Retina (tissue), 1 donor: ENCODE data around the gene APOL1.
A peak's percentile ranks its signal among the peaks of the same experiment; 100 is the strongest.
"Not testable (repeated sequence)": the region's sequence is repeated elsewhere in the genome, so short reads cannot be mapped to it uniquely, and the experiment has no call there.

Experiments
- DNase-seq: peaks from one replicate; pipeline ENCODE4 v3.0.0-alpha.2; 2016

APOL1 gene

DNA sequence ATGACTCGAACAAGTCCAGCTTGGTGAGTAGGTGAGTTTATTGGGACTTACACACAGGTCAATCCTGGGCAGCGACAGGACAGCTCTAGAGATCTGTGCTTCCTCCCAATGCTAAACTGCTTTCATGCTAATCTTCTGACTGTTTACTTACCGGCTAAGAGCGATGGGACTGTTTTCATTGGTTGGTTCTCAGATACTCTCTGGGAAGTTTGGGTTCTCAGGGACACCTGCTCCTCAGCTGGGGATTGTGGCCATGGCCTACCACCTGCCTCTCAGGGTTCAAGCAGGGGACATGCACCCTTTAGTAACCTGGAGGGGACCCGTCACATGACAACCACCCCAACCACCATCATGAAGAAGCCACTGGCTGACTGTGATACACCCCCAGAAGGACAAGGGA lies 26.7 kb upstream of the APOL1 start:
- no peak for DNase-seq

DNA sequence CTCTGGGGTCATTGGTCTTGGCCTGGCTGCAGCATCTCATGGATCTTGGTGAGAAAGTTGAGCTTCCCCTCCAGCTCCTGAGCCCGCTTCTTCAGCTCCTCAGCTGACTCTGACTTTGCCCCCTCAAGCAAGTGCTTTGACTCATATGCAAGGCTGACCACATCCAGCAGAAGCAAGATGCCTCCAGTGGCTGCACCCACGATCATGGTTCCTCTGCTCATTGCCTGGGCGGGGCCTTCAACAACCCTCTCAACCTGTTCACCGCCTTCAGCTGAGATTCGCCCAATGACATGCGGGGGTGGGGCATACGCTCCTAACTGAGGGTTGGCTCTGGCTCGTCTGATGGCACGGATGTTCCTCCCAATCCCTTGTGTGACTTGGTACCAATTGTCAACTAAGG lies 25.5 kb upstream of the APOL1 start:
- DNase-seq, result no peak

DNA sequence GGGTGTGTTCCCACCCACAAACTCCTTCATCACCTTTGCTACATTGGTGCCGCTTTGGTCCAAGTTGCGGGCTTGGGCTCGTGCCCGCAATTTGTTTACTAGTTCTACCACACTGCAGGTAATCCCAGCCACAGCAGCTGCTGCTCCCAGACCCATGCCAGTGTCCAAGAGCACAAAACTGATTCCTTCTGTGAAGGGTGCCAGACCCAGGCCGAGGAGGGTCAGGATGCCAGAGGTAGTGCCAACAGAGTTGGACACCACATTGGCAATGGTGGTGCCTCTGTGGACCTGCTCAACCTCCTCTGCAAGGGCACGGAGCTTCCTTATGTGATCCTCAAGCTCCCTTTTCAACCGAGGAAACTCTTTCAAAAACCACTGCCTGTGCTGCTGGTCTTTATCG lies 25.1 kb upstream of the APOL1 start:
- DNase-seq, result no peak

DNA sequence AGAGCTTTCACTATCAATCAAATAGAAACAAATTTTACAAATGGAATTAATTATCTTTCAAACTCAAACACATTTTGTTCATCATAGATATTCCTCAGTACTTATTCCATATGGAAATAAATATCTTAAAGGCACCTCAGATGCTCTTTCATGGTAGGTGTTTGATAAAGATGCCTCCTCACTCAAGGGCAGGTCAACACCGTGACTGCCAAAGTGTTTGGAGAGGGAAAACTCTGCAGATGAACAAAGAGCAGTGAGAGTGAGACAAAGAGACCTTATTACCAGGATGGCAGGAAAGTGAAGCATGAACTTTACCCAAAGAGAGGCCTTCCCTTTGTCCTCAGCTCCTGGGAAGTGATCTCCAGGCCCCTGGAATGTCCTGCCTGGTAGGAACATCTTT lies 24.6 kb upstream of the APOL1 start:
- DNase-seq, result not testable (repeated sequence)

DNA sequence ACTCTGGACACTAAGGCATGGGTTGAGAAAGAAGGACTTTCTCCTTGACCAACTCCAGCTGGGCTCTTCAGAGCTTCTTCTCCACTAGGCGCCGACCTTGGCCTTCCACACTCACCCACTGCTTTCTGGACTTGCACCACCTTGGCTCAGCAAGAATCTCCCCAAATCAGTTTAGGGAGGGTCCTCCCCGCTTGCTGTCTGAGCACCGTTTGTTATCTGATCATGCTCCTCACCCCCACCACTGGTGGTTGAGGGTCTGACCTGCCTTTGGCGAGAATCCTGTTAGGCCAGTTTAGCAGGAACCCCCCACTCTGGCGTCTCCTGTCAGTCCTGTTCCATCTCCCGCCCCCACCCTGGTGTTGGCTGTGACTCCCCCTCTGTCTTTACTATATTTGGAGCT lies 24.0 kb upstream of the APOL1 start:
- DNase-seq, result no peak

DNA sequence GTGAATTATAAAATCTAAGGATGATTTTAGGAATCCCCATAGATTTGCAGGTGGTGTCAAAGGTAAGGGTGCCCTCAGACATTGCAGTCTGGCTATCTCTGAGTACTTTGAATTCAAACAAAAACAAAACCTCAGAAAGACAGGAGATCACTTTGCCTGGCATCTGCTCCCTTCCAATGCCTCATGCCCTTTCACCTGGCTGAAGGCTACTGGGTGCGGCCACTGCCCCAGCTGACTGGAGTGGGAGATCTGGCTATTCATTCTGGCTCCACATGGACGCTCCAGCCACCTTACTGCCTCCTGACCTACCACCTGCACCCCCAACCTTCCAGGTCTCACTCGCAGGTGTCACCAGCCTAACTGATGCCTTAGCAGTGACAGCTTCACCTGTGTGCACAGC lies 23.3 kb upstream of the APOL1 start:
- DNase-seq, result not testable (repeated sequence)

DNA sequence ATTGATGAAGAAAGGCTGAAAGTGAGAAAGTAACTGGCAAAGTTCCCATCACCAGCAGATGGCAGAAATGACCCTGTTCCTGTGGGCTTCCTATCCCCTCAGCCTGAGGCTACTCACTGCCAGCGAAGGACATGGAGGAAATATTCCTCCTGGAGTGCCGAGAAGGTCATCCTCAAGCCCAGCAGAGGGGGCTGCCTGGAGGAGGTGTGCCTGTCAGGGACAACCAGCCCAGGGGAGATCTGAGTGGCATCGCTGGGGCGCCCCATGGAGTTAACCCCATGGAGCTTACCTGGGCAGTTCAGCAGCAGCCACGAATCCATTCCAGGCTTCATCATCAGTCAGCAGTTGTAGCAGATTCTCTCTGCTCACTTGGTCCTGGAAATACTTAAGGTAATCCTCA lies 21.9 kb upstream of the APOL1 start:
- not testable (repeated sequence) for DNase-seq

DNA sequence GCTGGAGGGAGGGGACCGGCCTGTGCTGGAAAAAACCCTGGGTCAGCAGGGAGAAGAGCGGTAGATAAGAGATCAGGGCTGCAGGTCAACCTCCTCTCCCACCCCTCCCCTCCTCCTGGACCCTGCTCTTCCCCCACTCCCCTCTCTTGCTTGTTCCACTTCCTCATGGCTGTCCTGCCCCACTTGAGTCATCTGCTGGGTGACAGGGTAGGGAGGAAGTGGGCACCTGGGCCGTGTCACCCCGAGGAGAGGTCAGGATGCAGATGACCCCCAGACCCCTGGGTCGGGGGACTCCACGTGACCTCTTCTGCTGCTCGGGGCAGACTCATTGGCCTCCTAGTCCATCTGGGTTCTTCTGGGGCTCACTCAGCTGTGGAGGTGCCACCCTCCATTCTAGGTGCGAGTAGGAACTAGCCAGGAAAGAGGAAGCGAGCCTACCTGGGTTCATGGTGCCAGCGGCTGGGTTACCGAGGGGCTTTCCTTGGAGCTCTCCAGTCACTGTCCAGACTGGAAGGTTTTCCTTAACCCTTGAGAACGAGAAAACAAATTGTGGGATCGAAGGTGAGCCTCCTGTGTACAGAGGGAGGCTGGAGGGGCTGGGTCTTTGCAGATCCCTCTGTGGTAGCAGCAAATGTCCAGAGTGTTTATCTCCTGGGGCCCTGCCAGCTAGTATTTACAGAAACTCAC lies 20.1 kb upstream of the APOL1 start:
- DNase-seq, result no peak

DNA sequence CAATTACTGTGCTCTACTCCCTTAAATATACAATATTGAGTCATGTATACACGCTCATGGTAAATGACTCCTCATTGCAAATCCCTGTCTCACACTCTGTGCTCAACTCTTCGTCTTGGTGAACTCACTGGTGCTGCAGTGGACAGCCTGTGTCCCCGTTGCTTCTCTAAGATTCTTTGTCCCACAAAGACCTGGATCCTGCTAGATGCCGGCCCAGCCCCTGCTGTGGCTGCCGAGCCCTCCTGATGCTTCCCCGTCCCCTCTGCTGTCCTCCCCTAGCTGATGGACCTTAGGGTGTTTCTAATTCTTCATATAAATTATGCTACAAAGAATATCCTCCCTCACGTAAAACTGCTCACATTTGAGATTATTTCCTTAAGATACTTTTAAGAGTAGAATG lies 19.1 kb upstream of the APOL1 start:
- no peak for DNase-seq

DNA sequence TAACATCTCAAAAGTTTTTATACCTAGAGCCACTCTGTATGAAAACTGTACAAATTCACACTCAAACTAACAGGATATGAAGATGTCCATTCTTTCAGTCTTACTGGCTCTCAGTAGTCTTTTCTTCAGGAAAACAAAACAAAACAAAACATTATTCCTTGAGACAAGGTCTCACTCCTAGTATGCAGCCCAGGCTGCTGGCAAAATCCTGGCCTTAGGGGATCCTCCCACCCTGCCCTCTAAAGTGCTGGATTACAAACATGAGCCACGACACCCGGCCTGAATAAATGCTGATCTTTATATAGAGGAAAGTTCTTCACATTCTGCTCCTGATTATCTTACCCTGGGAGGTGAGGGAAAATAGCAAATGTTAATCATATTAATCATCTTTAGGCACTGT lies 18.7 kb upstream of the APOL1 start:
- DNase-seq, result no peak

DNA sequence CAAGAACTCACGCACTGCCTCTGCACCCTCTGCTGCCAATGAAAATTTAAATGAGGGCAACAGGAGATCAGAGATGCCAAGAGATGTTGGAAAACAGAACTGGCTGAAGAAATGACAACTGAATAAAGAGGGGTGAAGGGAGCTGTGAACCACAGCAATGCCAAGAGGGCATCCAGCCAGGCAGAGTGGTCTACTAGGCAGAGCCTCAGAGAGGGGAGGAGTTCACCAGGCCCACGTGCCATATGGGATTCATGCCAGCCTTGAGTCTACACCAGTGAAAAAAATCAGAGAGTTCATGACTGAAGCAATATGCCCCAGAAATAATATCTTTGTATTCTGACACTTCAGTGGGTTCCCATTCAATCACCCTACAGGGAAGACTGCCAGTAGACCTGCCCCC lies 18.0 kb upstream of the APOL1 start:
- DNase-seq, result no peak

DNA sequence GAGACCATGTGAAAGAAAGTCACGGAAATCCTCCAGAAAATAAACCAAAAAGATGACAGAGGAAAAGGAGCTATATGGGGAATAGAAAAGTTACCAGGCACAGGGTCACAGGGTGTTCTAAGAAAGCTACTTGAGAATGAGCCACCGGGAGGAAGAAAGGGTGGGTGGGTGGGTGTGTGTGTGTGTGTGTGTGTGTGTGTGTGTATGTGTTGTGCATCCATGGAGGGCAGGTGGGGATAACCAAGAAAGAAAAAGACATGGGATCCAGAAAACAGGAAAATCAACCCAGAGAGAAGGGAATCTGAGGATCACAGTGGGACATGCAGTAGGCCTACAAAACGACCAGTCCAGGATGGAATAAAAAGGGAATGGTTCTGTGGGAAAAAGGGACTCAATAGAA lies 17.3 kb upstream of the APOL1 start:
- no peak for DNase-seq

DNA sequence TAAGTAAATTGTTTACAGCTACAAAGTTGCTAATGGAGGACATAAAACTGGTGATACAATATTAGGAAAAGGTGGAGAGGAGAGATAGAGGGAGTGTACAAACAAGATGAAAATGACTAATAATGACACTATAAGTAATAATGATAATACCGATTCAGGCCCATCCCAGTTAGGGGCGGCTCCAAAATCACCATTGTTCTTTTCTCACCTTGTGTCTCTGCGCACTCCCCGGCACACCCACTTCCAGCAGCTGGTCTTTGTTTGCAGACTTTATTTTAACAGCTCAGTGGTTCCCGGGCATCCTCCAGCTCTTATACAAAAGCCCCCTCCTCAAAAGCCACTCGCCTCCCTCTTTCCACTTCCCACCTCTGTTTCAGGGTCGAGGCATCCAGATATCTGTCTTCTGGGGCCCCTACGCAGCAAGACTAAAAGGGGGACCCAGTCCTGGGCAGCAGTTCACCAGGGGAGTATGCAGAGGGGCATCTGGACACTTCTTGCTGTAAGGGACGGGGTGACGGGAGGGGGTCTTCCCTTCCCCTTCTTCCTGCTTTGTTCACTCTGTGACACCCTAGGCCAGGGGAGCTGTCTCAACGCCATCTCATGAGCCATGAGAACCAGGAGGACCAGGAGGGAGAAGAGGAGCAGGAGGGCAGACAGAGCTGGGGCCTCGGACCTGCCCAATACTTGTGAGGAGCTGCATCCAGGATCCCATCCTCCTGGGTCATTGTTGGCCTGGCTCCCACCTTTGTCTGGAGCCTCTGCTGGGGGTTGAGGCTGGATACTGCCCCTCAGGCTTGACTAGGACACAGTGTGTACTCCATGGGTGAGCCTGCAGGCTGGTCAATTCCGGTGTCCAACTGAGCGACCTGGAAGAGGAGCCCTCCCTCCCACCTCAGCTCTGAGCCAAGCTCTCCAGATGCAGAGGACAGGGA lies 16.3 kb upstream of the APOL1 start:
- no peak for DNase-seq

DNA sequence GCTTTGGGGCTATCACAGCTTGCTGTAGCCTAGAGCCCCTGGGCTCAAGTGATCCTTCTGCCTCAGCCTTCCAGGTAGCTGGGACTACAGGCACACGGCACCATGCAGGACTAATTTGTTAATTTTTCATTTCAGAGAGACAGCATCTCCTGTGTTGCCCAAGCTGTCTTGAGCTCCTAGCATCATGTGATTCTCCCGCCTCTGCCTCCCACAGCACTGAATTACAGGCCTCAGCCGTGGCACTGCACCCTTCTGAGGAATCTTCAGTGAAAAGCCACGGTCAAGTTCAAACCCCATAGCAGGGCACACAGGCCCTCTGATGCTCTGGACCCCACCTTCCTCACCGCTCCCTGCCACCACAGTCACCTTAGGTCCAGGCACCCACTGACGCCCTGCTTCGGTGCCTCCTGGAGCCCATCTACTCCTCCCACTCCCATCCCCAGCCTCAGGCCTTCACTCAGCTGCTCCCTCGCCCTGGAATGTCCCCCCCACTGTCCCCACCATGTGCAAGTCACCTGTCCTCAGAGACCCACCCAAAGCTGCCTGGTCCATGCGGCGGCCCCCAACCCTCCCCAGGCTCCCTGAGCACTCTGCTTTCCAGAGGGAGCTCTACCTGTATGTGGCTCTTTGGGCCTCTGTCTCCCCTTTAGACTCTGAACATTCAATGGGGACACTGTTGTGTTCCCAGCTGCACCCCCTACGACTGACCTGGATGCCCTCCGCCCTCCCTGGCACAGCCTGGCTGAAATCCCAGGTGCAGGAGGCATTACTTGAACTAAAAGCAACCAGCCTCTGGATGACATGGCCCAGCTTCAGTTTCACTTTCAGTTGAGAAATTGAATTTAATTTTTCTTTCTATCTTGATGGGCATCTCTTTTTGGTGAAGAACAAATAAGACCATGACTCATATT lies 15.2 kb upstream of the APOL1 start:
- DNase-seq, result no peak

DNA sequence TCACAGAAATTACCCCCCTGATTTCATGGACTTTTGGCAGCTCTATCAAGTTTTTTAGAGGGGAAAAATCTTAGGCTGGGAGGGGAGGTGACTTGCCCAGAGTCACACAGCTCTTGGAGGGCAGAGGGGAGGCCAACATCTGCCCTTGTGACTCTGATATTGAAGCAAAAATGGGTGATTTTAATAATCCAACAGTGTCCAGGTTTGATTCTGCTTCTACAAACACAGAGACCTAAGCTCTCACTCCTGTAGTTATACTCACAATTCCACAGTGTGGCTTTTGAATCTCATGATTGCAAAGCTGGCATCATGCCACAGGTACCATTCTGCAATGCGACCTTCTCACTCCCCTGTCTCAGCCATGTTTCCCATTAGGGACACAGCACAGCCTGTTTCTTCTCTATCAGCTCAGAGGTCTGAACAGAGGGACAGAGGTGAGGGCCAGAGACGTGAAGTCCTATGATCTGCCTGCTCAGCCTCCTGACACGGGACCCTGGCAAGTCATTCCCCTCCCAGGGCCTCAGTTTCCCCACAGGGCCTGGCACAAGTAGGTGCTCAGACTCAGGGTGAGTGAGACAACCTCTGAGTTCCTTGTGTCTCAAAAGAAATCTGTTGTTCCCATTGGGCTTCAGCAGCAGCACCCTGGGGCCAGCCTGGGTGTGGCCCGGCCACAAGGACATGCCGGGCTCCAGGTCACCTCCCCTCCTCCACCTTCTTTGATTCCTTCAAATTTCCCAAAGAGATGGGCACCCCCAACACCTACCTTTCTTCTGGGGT lies 14.4 kb upstream of the APOL1 start:
- DNase-seq, result no peak

DNA sequence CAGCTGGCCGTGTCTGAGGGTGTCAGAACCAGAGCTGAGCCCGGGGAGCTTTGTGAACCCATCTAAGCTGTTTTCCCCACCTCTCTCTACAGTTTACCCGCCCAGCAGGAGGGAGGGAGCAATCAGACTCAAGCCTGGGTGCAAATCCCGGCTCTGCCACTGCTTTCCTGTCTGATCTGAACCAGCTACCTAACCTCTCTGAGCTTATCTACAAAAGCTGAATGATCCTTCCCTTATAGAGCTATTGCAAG lies 13.9 kb upstream of the APOL1 start:
- no peak for DNase-seq

DNA sequence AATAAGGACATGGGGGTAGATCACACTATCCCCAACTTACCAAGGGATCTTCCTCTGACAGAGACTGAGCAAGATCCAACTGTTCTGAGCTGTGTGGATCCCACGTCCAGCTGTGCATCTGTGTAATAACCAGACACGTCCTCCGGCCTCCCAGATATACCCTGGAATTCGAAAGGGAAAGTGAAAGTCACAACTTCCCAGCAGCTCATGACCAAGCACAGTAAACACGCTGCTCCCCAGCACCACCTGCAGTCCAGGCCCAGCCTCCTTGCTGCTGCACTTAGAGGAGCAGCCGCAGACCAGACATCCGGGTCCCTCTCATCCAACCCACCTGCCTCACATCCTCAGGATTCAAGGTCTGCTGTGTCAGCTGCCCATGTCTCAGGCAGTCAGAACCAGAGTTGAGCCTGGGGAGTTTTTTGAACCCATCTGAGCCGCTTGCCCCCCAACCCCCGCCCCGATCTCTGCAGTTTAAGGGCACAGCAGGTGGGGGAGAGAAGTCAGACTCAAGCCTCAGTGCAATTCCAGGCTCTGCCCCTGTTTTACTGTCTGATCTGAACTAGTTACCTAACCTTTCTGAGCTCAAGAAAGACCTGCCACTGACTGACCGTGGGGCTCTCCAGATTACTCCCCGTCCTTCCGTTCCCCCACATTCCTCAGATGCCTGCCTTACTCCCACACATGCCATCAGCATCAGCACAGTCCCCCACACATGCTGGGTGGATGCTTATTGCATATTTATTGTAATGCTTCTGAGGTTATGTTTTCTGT lies 13.3 kb upstream of the APOL1 start, which contains the start of gene APOL2:
TSS of gene APOL2 (minus strand) at position 127 of the 771 bp plus-strand sequence. CDS start 6,365 bp downstream, outside the sequence.
- peak; percentile 80 for DNase-seq

DNA sequence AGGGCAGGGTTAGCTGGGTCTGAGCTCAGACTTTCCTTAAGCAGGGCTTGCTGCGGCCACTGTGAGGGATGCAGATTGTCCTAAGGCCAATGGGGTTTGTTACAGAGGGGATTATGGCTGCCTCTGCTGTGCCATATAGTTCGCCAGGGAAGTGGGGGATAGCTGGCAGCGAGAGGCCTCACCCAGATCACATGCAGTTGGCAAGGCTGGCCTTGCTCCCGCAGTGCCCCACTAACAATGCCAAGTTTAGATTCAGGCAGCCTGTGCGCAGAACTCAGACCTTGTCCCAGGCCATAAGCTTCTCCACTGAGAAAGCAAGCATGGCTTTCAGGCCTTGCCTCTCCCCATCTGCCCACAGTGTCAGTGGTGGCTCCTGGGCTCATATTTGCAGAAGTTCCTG lies 8.9 kb upstream of the APOL1 start:
- no peak for DNase-seq

DNA sequence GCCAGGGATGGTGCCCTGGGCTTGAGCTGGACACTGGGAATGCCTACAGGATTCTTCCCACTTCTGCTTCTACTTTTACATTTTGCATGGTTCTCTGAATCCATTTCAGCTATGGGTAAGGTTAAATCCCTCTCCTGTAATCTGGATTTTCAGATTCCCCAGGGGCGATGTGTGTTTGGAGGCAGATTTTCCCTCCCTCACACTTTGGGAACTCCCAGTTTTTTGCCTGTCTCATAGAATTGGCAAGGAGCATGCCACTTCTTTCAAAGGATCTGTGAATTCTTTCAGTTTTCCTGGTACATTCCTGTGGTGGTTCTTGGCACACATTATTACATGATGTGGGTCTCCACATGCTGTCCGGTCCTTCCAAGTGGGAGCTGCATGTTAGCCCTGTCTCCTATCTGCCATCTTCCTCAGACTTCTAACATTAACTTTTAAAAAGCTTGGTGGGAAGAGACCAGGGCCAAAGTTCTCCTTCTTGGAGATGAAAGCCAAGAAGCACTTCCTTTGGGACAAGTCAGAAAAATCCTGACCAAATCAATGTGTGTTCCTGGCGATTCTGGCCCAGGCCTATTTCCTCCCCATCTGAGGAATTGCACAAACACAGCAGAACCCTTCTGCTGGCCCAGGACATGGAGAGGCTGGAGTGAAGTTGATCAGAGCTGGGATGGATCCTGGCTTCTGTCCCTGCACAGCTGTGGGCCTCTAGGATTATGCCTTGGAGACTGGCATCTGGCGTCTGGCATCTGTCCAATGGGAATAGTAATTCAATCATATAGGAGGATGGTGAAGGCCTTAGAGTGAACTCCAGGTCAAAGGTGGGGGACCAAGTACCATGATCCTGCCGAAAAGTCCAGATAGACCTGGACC lies 8.2 kb upstream of the APOL1 start:
- no peak for DNase-seq

DNA sequence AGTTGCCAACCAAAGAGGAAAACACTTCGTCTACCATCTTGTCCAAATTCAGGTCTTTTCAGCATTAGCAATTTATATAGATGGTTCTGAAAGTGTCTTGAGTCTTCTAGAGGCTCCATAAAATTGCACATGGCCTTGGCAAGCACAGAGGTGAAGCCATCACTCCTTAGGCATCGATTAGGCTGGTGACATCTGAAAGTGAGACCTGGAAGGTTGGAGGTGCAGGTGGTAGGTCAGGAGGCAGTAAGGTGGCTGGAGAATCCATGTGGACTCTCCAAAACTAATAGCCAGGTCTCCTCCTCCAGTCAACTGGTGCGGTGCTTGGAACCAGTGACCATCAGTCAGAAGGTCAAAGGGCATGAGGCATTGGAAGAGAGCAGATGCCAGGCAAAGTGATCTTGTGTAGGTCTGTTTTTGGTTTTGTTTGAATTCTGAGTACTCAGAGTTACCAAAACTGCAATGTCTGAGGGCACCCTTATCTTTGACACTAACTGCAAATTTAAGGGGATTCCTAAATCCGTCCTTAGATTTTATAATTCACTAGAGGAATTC lies 7.1 kb upstream of the APOL1 start:
- no peak for DNase-seq

DNA sequence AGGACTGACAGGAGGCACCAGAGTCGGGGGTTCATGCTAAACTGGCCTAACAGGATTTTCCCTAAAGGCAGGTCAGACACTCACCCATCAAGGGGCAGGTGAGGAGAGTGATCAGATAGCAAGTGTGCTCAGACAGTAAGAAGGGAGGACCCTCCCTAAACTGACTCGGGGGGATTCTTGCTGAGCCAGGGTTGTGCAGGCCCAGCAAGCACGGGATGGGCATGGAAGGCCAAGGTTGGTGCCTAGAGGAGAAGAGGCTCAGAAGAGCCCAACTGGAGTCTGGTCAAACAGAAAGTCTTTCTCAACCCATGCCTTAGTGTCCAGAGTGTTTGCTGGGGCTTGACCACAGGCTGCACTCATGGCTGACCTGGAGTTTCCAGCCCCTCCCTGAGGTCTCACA lies 6.2 kb upstream of the APOL1 start:
- no peak for DNase-seq
